Right lobe of liver (tissue), 6 donors: ENCODE data around the gene CTCF. TPM values are rescaled to one million over a fixed set of nuclear protein-coding genes. Genes with fewer than 3 reads are reported as not detected.

Experiments used
- ATAC-seq, 4 donors: fragments of 200-7000 bp; cut with Tn5 transposase; one replicate each; pipeline ENCODE4 v1.9.1; 2020; ENCODE audit warnings: mild to moderate bottlenecking in 4 of 4, moderate library complexity in 4 of 4
- DNase-seq, 3 donors: peaks; one replicate each; pipeline ENCODE4 v3.0.0-alpha.2; 2020
- H3K27ac ChIP-seq, 3 donors: fragments of 200-600 bp; one replicate each; pipeline ENCODE4 v1.8.0; 2022
- H3K27me3 ChIP-seq, 2 donors: fragments of 200-600 bp; one replicate each; pipeline ENCODE4 v1.8.0; 2022
- H3K36me3 ChIP-seq, 4 donors: fragments of 200-600 bp; sonication (generic) in 1 of 4; one replicate each; pipeline versions ENCODE4 v1.5.1 to v1.8.0; 2017 to 2022; ENCODE audit warnings: control low read depth in 1 of 4
- H3K4me1 ChIP-seq, 4 donors: fragments of 200-600 bp; sonication (generic) in 1 of 4; one replicate each; pipeline versions ENCODE4 v1.5.1 to v1.8.0; 2017 to 2022; ENCODE audit warnings: control low read depth in 1 of 4
- H3K4me3 ChIP-seq, 3 donors: fragments of 200-600 bp; one replicate each; pipeline ENCODE4 v1.8.0; 2022
- H3K9me3 ChIP-seq, 4 donors: fragments of 200-600 bp; sonication (generic) in 1 of 4; one replicate each; pipeline versions ENCODE4 v1.5.1 to v1.8.0; 2017 to 2022; ENCODE audit warnings: control low read depth in 1 of 4
- POLR2A ChIP-seq: fragments of 450-650 bp; IDR thresholded peaks from one replicate; pipeline ENCODE4 v1.6.1; 2017; ENCODE audit warnings: antibody characterized with exemption, mild to moderate bottlenecking
- WGBS: methylation state at CpG from one replicate; pipeline ENCODE4 v1.1.6; 2018; ENCODE audit warnings: low coverage, low lambda C conversion rate; ENCODE audit not compliant: insufficient coverage; ENCODE audit errors: missing lambda C conversion rate; 5-methylcytosine and 5-hydroxymethylcytosine counted together
- intact Hi-C, 2 donors: fragments of 100-400 bp; cut with DNase I; formaldehyde crosslinking; loops; one replicate each; pipeline versions ENCODE4 v1.11.2 to v1.14.1; 2022
- total RNA-seq, 6 experiments: library from RNA; depleted of rRNA in 2 of 6; stranded (reverse); fragments of >200 nt in 2 of 6; fragmentation: NEBNext Ultra II Directional in 3 of 6; extraction: Animal tissue kit (Norgen Biotek cat#: 25700) in 3 of 6; gene quantifications; one replicate each; pipeline versions ENCODE4 v1.1.0 to v1.2.4, GENCODE V29; 2016 to 2023
- TF ChIP-seq, protein P1 (sequence below), 4 donors: fragments of 200-600 bp in 3 of 4; fragments of 450-650 bp in 1 of 4; IDR thresholded peaks; one replicate each; pipeline versions ENCODE4 v1.5.1 to v1.8.0; 2016 to 2022; ENCODE audit warnings: antibody characterized with exemption in 4 of 4, mild to moderate bottlenecking in 2 of 4
- donor health status: DM: no; HTN: yes; CAD: no.
- donor health status: DM: no; HTN: no; CAD: no.
- donor health status: DM: no; HTN: no; CAD: no.
- donor health status: DM: no; HTN: yes; CAD: no.
- donor health status: DM: no; HTN: yes; CAD: no.

The CTCF gene
- total RNA-seq, 6 experiments from 2014 or later, result 14.3 to 18.5 (median 17.0) TPM

DNA sequence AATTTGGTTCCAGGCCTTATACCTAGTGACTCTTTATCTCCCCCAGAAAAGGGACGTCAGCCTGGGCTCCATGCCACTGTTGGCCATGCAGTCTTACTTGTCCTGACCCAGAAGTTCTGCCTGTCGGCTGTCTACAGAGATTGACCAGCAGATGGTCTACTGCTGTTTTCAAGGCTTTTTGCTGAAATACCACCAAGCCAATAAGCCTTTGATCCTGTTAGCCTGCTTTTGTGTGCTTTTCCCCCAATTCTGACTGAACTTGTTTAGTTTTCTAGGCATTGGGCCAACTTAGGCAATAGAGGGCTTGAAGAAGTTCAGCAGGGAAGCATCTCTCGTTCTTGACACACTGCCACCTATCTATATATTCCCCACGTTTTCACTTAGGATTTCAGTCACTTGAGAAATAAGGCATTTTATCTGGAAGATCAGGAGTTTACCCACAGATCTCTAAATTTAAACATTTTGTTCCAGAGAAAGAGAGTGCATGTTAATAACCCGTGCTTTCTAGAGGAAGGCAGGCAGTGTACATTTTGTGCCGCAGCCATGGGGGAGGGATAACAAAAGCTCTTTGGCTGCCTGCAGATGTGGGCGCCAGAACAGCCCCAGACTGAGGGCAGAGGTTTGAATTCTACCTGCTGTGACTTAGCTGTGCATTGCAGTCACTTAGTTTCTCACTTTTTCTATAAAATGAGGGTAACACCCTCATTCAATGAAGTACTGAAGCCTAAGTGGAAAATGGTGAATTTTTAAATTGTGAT is 70.3 kb downstream of the CTCF start:
- ATAC-seq, result peak in 1 of 4 donors; percentile 45
- no peaks in the 10 kb centered on the region for H3K27me3 ChIP-seq
- no peak overlapping the region for H3K4me3 ChIP-seq
- WGBS, result 50% methylated on average over 7 of the region's 7 CpGs
- peaks cover 0 to 68% (median 34%) of the 10 kb centered on the region in 4 donors for H3K36me3 ChIP-seq
- no peaks in the 10 kb centered on the region for H3K9me3 ChIP-seq
- H3K4me1 ChIP-seq, result no peaks in the 10 kb centered on the region
- intact Hi-C loops, result no loop called here
- H3K27ac ChIP-seq, result no peak overlapping the region
- TF ChIP-seq POLR2A, result no peak
- TF ChIP-seq, protein P1, sequence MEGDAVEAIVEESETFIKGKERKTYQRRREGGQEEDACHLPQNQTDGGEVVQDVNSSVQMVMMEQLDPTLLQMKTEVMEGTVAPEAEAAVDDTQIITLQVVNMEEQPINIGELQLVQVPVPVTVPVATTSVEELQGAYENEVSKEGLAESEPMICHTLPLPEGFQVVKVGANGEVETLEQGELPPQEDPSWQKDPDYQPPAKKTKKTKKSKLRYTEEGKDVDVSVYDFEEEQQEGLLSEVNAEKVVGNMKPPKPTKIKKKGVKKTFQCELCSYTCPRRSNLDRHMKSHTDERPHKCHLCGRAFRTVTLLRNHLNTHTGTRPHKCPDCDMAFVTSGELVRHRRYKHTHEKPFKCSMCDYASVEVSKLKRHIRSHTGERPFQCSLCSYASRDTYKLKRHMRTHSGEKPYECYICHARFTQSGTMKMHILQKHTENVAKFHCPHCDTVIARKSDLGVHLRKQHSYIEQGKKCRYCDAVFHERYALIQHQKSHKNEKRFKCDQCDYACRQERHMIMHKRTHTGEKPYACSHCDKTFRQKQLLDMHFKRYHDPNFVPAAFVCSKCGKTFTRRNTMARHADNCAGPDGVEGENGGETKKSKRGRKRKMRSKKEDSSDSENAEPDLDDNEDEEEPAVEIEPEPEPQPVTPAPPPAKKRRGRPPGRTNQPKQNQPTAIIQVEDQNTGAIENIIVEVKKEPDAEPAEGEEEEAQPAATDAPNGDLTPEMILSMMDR (IDR thresholded peaks at IDR 0.05), result no peak
- DNase-seq, result no peak

DNA sequence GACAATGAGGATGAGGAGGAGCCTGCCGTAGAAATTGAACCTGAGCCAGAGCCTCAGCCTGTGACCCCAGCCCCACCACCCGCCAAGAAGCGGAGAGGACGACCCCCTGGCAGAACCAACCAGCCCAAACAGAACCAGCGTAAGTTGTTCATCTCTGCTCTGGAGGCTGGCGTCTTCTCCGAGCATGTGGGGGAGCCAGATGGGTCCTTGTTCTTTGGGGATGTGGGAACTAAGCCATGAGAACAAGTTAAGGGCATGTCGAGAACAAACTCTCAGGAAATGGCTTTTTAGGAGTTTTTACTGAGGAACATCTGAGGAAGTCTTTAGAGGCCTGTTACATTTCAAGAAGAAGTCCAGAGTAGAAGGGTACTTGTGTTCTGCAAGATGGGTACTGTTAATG is 74.4 kb downstream of the CTCF start:
- no peak for DNase-seq
- intact Hi-C loops, result no loop called here
- H3K4me1 ChIP-seq, result peaks cover 0 to 7% (median 2%) of the 10 kb centered on the region in 4 donors
- TF ChIP-seq POLR2A, result no peak
- TF ChIP-seq, protein P1 (IDR thresholded peaks at IDR 0.05), result no peak
- H3K36me3 ChIP-seq, result peaks cover 0 to 61% (median 28%) of the 10 kb centered on the region in 4 donors
- ATAC-seq, result no peak
- H3K27ac ChIP-seq, result no peak overlapping the region
- no peak overlapping the region for H3K4me3 ChIP-seq
- no peaks in the 10 kb centered on the region for H3K9me3 ChIP-seq
- WGBS, result 90% methylated on average over 3 of the region's 8 CpGs
- H3K27me3 ChIP-seq, result no peaks in the 10 kb centered on the region

DNA sequence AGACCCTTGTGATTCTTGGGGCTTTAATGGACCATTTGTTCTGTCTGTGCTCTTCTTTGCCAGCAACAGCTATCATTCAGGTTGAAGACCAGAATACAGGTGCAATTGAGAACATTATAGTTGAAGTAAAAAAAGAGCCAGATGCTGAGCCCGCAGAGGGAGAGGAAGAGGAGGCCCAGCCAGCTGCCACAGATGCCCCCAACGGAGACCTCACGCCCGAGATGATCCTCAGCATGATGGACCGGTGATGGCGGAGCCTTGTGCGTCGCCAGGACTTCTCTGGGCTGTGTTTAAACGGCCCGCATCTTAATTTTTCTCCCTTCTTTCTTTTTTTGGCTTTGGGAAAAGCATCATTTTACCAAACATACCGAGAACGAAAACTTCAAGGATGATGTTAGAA is 75.3 kb downstream of the CTCF start:
- Histone ChIP-seq H3K27me3 (no peaks in the 10 kb centered on the region), H3K27ac (no peak overlapping the region), H3K4me3 (no peak overlapping the region), H3K4me1 (peaks cover 0 to 16% (median 4%) of the 10 kb centered on the region in 4 donors), H3K9me3 (no peaks in the 10 kb centered on the region), H3K36me3 (peaks cover 0 to 56% (median 28%) of the 10 kb centered on the region in 4 donors)
- DNase-seq (no peak), ATAC-seq (no peak)
- intact Hi-C loops, result no loop called here
- 95% methylated on average over 9 of the region's 12 CpGs for WGBS
- TF ChIP-seq POLR2A, result no peak
- TF ChIP-seq, protein P1 (IDR thresholded peaks at IDR 0.05), result no peak

DNA sequence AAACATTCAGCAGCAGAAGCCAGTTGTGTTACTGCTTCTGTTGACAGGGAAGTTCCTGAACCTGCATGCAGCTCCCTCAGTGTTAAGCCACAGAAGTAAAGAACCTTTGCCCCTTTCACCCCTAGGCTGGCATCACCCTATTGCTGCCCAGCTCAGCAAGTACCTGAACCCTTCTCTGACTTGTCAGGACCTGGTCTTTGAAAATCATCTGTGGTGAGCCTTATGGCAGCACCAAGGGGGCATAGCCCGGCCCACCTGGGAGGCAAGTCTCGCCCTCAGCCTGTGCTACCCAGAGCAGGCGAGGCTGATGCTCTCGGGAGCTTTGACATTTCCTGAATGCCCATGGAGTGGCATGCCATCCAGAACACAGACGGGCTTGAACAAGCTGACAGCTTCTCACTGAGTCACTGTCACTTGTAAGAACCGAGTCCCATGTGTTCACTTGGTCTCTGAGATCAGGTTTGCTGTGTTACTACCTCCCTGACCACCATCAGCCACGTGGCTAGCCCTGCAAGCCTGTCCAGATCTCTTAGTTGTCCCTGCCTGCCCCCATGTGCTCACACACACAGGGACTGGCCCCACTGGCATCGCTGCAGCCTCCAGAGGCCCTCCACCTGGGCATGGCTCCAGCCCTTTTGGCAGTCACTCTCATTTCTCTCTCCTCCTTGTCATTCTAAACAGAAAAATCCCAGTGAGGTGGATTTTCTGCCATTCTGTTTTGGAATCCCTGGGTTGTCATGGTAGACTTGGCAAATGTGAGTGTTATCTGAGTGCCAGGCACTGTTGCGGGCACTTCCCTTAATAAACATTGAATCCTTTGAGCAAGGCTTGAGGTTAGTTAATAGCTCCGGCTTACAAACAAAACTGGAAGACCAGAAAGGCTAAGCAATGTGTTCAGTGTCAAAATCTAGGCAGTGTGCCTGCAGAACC is 79.7 kb downstream of the CTCF start:
- Histone ChIP-seq H3K27ac (peak overlapping the region in 1 of 3 donors; percentile 22), H3K4me3 (no peak overlapping the region), H3K4me1 (peaks cover 0 to 18% (median 4%) of the 10 kb centered on the region in 4 donors), H3K27me3 (peaks cover 0 to 4% of the 10 kb centered on the region in 2 donors), H3K9me3 (no peaks in the 10 kb centered on the region), H3K36me3 (peaks cover 0 to 22% (median 15%) of the 10 kb centered on the region in 4 donors)
- DNase-seq (peak; percentile 80 to 90 (median 88)), ATAC-seq (peak; percentile 88 to 90 (median 88))
- 41% methylated on average over 7 of the region's 10 CpGs for WGBS
- no peak for TF ChIP-seq POLR2A
- TF ChIP-seq, protein P1 (IDR thresholded peaks at IDR 0.05), result peak in 1 of 4 donors; percentile 6
- intact Hi-C loops, result no loop called here
